AG10803 (cell line): ENCODE data around the gene TMEM37.

ENCODE experiments used
- DNase-seq: peaks from one replicate; pipeline ENCODE4 v3.0.0; 2010; ENCODE audit warnings: low read depth
- H3K4me3 ChIP-seq: 2 replicates; pipeline ENCODE4 v1.5.1; 2011; ENCODE audit warnings: mild to moderate bottlenecking, low read length, control low read depth
- TF ChIP-seq, protein P1 (sequence below): conservative IDR thresholded peaks from 2 replicates; pipeline ENCODE4 v1.5.1; 2011; ENCODE audit warnings: mild to moderate bottlenecking, low read length, control low read depth, inconsistent platforms

Gene TMEM37

DNA sequence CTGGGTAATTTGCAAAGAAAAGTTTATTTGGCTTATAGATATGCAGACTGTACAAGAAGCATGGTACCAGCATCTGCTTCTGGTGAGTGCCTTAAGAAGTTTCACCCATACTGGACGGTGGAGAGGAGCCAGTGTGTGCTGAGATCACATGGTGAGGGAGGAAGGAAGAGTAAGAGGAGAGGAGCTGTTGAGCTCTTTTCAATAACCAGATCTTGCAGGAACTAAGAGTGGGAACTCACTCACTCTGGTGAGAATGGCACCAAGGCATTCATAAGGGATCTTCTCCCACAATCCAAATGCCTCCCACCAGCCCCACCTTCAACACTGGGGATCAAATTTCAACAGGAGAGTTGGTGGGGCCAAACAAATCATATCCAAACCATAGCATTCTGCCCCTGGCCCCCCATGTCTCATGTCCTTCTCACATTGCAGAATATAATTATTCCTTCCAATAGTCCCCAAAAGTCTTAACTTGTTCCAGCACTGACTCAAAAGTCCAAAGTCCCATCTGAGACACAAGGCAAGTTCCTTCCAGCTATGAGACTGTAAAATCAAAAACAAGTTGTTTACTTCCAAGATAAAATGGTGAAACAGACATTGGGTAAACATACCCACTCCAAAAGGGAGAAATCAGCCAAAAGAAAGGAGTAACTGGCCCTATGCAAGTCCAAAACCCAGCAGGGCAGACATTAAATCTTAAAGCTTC lies 11.7 kb upstream of the TMEM37 start:
- TF ChIP-seq, protein P1, sequence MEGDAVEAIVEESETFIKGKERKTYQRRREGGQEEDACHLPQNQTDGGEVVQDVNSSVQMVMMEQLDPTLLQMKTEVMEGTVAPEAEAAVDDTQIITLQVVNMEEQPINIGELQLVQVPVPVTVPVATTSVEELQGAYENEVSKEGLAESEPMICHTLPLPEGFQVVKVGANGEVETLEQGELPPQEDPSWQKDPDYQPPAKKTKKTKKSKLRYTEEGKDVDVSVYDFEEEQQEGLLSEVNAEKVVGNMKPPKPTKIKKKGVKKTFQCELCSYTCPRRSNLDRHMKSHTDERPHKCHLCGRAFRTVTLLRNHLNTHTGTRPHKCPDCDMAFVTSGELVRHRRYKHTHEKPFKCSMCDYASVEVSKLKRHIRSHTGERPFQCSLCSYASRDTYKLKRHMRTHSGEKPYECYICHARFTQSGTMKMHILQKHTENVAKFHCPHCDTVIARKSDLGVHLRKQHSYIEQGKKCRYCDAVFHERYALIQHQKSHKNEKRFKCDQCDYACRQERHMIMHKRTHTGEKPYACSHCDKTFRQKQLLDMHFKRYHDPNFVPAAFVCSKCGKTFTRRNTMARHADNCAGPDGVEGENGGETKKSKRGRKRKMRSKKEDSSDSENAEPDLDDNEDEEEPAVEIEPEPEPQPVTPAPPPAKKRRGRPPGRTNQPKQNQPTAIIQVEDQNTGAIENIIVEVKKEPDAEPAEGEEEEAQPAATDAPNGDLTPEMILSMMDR: no peak

DNA sequence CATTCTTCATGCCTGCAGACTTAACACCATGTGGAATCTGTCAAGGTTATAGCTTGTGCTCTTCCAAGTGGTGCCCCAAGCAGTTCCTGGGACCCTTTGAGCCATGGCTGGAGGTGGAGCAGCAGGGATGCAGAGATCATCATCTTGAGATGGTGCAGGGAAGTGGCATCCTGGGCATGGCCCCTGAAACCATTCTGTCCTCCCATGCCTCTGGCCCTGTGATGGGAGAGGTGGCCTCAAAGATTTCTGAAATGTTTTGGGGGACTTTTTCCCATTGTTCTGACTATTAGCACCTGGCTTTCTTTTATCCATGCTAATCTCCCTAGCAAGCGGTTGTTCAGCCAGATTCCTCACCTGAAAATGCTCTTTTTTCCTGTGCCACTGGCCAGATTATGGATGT lies 10.3 kb upstream of the TMEM37 start:
- TF ChIP-seq, protein P1: no peak
- DNase-seq: no peak

More for the DNA sequence above, 11.7 kb upstream of the TMEM37 start:
- no peak for DNase-seq
- H3K4me3 ChIP-seq: no peak overlapping the region

DNA sequence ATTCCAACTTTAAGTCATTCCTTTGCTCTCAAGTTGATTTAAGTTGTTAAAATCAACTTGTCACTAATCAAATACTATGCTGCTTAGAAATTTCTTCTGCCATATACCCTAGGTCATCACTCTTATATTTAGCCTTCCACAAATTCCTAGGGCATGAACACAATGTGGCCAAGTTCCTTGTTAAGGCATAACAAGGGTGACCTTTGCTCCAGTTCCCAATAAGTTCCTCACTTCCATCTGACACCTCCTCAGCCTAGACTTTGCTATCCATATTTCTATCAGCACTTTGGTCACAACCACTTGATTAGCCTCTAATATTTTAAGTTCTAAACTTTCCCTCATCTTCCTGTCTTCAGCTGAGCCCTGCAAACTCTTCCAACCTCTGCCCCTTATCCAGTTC lies 9.9 kb upstream of the TMEM37 start:
- H3K4me3 ChIP-seq: no peak overlapping the region
- TF ChIP-seq, protein P1: no peak
- no peak for DNase-seq

More for the DNA sequence above, 10.3 kb upstream of the TMEM37 start:
- H3K4me3 ChIP-seq: no peak overlapping the region

DNA sequence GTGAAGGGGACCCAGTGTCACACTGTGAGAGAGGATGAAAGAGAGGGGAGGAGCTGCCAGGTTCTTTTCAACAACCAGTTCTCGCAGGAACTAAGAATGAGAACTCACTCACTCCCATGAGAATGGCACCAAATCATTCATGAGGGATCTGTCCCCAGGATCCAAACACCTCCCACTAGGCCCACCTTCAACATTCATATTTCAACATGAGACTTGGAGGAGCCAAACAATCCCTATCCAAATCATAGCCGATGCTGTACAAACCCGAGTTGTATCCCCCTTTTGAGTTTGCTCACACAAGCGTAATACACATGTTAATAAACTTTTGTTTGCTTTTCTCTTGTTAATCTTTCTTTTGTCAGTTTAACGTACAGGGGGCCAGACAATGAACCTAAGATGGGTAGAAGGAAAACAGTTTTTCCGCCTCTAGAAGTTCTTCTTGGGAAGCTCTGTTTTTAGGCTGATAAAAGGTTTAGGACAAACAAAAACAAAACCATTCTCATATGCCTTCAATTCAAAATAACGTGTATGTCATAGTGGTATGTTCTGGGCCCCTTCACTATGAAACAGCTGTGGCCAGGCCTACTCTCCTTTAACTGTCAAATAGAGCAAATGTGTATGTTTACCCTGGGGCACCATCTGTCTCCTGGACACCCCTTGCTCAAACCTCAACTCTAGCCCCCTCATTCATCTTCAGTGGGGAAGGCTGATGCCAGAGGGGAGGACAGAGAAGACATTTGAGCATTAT lies 9.1 kb upstream of the TMEM37 start:
- H3K4me3 ChIP-seq: no peak overlapping the region
- TF ChIP-seq, protein P1: no peak
- no peak for DNase-seq

DNA sequence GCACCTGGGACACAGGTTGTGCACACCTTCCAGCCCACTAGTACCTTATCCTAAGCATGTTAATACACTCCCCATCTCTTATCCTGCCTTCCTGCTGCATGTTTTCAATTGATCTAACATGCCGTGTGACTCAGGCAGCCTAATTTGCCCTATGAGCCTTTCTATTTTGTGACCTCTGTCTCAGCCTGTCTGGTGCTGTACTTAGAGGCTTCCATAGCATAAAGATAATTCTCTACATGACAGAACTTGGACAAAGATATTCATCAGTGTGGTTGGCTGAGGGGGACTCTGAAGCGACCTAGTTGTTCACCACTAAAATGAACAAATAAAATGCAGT lies 8.6 kb upstream of the TMEM37 start:
- no peak for DNase-seq
- TF ChIP-seq, protein P1: no peak
- no peak overlapping the region for H3K4me3 ChIP-seq

DNA sequence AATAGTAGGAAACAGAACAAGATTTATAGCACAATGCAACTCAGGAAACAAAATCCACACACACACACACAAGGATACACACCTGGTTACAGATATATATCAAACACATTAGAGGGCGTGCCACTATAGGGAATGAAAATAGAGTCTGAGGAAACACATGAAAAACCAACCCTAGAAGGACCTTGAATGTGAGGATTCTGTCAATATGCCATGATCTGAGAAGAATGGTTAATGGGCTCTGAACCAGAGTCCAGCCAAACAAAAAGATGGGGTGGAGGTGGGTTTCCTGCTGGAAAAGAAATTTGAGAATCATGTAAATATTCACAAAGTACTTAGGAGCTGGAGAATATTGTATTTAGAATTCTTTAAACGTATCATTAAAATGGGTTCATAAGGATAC lies 7.8 kb upstream of the TMEM37 start:
- TF ChIP-seq, protein P1: no peak

More for the DNA sequence above, 7.8 kb upstream of the TMEM37 start:
- no peak for DNase-seq
- H3K4me3 ChIP-seq: no peak overlapping the region
